ENCODE data around the gene HDAC8.
"Not testable (repeated sequence)": the region's sequence is repeated elsewhere in the genome, so short reads cannot be mapped to it uniquely, and the experiment has no call there.

HDAC8 gene

DNA sequence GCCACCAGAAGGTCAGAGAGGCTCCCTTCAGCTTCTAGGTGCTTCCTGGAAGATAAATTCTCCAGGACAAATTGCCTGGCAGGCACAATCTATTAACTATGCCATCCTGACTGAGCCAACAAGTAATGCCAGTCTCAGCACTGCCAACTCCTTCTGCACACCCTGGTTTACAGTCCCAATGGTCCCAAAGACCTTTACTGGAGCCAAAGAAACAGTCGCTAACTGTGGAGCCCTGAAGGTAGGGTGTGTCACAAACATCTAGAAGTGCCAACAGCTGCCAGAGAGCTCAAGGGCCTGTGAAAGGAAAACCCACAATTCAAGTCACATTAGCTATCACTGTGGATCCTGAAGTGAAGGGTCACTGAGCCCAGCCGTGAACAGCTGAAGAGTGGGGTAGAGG lies 232.0 kb downstream of the HDAC8 start:
- H3K9me3 ChIP-seq (ENCODE audit: control insufficient read depth, low read length), result no peaks in the 10 kb centered on the region
- no peak overlapping the region for H3K4me3 ChIP-seq (ENCODE audit: insufficient read depth, low read depth, low read length)
- H3K4me1 ChIP-seq (ENCODE audit: control insufficient read depth, insufficient read depth, low read length), result no peaks in the 10 kb centered on the region
- 85 to 95% methylated on average over 2 of the region's 2 CpGs for WGBS, 2 experiments
- no peaks in the 10 kb centered on the region for H3K27me3 ChIP-seq (ENCODE audit: control insufficient read depth, insufficient read depth, low read length, poor library complexity, severe bottlenecking)
- no peak overlapping the region for H3K27ac ChIP-seq (ENCODE audit: insufficient read depth, low read depth, low read length, poor library complexity, severe bottlenecking)
- no peaks in the 10 kb centered on the region for H3K36me3 ChIP-seq (ENCODE audit: control insufficient read depth, insufficient read depth, low read length)

DNA sequence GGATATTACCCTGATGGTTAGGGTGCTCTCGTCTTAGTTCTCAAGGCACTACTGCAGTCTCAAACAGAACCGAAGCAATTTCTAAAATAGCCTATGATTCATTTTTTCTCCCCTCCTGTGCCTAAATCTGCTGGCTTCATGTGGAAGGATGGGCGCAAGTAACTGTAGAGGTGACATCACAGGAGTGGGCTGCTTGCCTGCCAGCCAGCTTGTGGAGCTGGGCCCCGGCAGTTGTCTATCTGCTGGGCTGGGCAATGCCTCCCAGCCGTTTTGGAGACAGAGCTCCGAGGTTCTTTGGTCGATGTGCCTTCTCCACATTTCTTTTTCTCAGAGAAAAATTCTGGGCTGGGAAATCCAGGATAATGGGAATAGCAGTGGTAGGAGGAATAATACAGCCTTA lies 232.6 kb downstream of the HDAC8 start:
- H3K9me3 ChIP-seq (ENCODE audit: control insufficient read depth, low read length), result no peaks in the 10 kb centered on the region
- no peaks in the 10 kb centered on the region for H3K36me3 ChIP-seq (ENCODE audit: control insufficient read depth, insufficient read depth, low read length)
- H3K4me1 ChIP-seq (ENCODE audit: control insufficient read depth, insufficient read depth, low read length), result no peaks in the 10 kb centered on the region
- no peaks in the 10 kb centered on the region for H3K27me3 ChIP-seq (ENCODE audit: control insufficient read depth, insufficient read depth, low read length, poor library complexity, severe bottlenecking)
- H3K27ac ChIP-seq (ENCODE audit: insufficient read depth, low read depth, low read length, poor library complexity, severe bottlenecking), result no peak overlapping the region
- WGBS, 2 experiments, result 94 to 95% methylated on average over 6 to 7 of the region's 7 CpGs
- no peak overlapping the region for H3K4me3 ChIP-seq (ENCODE audit: insufficient read depth, low read depth, low read length)

DNA sequence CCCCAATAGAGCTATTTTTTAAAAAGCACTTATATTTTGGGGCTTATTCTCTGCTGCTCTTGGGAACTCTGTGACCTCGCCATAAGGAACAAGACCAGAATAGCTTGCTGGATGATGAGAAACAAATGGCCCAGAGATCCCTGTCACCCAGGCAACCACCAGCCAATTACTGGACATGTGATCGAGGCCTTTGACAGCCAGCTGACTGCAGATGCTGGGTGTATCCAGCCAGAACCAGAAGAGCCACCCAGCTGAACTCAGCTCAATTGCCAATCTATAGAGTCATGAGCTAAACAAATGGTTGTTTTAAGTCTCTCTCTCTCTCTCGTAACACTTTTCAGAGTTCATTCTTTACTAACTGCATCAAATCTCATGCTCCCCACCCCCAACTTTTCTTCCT lies 242.5 kb downstream of the HDAC8 start:
- 84 to 88% methylated on average over 3 of the region's 3 CpGs for WGBS, 2 experiments
- Histone ChIP-seq H3K27me3 (ENCODE audit: control insufficient read depth, insufficient read depth, low read length, poor library complexity, severe bottlenecking) (no peaks in the 10 kb centered on the region), H3K27ac (ENCODE audit: insufficient read depth, low read depth, low read length, poor library complexity, severe bottlenecking) (no peak overlapping the region), H3K36me3 (ENCODE audit: control insufficient read depth, insufficient read depth, low read length) (no peaks in the 10 kb centered on the region), H3K4me1 (ENCODE audit: control insufficient read depth, insufficient read depth, low read length) (no peaks in the 10 kb centered on the region), H3K4me3 (ENCODE audit: insufficient read depth, low read depth, low read length) (no peak overlapping the region), H3K9me3 (ENCODE audit: control insufficient read depth, low read length) (no peaks in the 10 kb centered on the region)

DNA sequence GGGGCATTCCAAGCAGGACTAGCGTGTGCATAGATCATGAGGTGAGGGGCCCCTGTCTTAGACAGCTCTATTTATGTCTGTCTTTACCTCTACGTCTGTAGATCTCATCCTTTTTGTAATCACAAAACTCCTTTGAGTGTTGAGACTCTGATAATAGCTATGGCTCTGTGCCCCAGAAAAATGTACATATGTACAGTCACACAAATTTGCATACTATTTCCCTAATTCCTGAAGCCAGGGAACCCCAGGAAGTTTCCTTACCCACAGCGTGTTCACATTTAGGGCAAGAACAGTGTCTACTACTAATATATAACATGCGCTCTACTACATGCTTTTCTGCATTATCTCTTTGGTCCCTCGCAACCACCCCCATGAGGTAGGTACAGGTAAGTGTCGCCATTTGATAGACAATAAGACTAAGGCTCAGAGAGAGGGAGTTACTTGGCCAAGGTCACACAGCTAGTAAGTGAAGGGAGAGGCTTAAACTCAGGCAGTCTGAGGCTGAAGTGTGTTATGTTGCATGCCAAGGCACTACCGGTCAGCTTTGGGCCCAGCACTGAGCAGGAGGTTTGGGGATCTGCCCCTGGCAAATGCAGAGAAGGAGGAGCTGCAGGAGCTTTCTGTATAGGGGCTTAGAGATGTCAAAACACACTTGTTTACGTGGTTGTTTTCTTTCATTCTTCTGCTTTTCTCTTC lies 245.9 kb downstream of the HDAC8 start:
- Histone ChIP-seq H3K27ac (ENCODE audit: insufficient read depth, low read depth, low read length, poor library complexity, severe bottlenecking) (no peak overlapping the region), H3K4me3 (ENCODE audit: insufficient read depth, low read depth, low read length) (no peak overlapping the region), H3K4me1 (ENCODE audit: control insufficient read depth, insufficient read depth, low read length) (no peaks in the 10 kb centered on the region), H3K9me3 (ENCODE audit: control insufficient read depth, low read length) (no peaks in the 10 kb centered on the region), H3K27me3 (ENCODE audit: control insufficient read depth, insufficient read depth, low read length, poor library complexity, severe bottlenecking) (no peaks in the 10 kb centered on the region), H3K36me3 (ENCODE audit: control insufficient read depth, insufficient read depth, low read length) (no peaks in the 10 kb centered on the region)
- 86 to 89% methylated on average over 7 to 8 of the region's 8 CpGs for WGBS, 2 experiments

- WGBS, 2 experiments, result 92 to 97% methylated on average over 6 to 8 of the region's 8 CpGs
- not testable (repeated sequence) for H3K4me3 ChIP-seq (ENCODE audit: insufficient read depth, low read depth, low read length); H3K27me3 ChIP-seq (ENCODE audit: control insufficient read depth, insufficient read depth, low read length, poor library complexity, severe bottlenecking); H3K36me3 ChIP-seq (ENCODE audit: control insufficient read depth, insufficient read depth, low read length); H3K4me1 ChIP-seq (ENCODE audit: control insufficient read depth, insufficient read depth, low read length); H3K9me3 ChIP-seq (ENCODE audit: control insufficient read depth, low read length); H3K27ac ChIP-seq (ENCODE audit: insufficient read depth, low read depth, low read length, poor library complexity, severe bottlenecking)
Measured at GRCh38 chrX:72319651-72320050, 253.0 kb downstream of the HDAC8 start.

- WGBS, 2 experiments, result 92 to 96% methylated on average over 3 to 4 of the region's 4 CpGs
- H3K4me3 ChIP-seq (ENCODE audit: insufficient read depth, low read depth, low read length), result no peak overlapping the region
- H3K27ac ChIP-seq (ENCODE audit: insufficient read depth, low read depth, low read length, poor library complexity, severe bottlenecking), result no peak overlapping the region
- H3K36me3 ChIP-seq (ENCODE audit: control insufficient read depth, insufficient read depth, low read length), result no peaks in the 10 kb centered on the region
- no peaks in the 10 kb centered on the region for H3K27me3 ChIP-seq (ENCODE audit: control insufficient read depth, insufficient read depth, low read length, poor library complexity, severe bottlenecking)
- H3K9me3 ChIP-seq (ENCODE audit: control insufficient read depth, low read length), result no peaks in the 10 kb centered on the region
- H3K4me1 ChIP-seq (ENCODE audit: control insufficient read depth, insufficient read depth, low read length), result no peaks in the 10 kb centered on the region
Measured at GRCh38 chrX:72317139-72317538, 255.5 kb downstream of the HDAC8 start.

DNA sequence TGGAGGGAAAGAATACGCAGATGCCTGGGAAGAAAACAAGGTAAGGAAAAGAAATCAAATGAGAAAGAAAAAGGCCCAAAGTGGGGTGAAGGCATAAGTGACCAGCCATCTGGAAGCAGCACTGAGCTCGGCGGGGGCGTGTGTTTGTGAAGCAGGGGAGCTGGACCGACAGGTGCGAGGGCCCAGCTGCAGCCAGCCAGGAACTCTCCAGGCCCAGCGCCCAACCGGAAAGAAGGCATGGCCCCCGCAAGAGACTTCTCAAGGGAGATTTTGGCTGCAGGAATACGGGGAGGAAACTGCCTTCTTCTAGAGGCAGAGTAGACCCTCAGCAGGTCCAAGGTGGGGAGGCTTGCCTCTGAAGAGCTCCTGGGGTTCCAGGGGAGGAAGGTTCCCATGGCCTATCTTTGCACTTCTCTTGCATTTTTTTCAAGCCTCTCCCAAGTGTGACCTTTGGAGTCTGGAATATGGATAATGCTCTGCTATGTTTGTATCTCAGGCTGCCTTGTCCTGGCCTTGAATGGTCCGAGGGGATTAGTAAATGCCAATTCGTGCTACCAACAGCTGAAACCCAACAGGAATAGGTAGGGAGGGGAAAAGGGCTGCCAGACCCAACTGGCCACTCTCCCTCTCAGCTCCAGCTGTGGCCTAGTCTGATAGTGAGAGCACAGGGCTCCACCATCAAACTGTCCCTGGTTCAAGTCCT lies 256.1 kb downstream of the HDAC8 start:
- H3K4me3 ChIP-seq (ENCODE audit: insufficient read depth, low read depth, low read length), result no peak overlapping the region
- no peaks in the 10 kb centered on the region for H3K9me3 ChIP-seq (ENCODE audit: control insufficient read depth, low read length)
- no peaks in the 10 kb centered on the region for H3K4me1 ChIP-seq (ENCODE audit: control insufficient read depth, insufficient read depth, low read length)
- H3K27me3 ChIP-seq (ENCODE audit: control insufficient read depth, insufficient read depth, low read length, poor library complexity, severe bottlenecking), result no peaks in the 10 kb centered on the region
- H3K36me3 ChIP-seq (ENCODE audit: control insufficient read depth, insufficient read depth, low read length), result no peaks in the 10 kb centered on the region
- 47% methylated on average over 12 of the region's 12 CpGs for WGBS, 2 experiments
- no peak overlapping the region for H3K27ac ChIP-seq (ENCODE audit: insufficient read depth, low read depth, low read length, poor library complexity, severe bottlenecking)

DNA sequence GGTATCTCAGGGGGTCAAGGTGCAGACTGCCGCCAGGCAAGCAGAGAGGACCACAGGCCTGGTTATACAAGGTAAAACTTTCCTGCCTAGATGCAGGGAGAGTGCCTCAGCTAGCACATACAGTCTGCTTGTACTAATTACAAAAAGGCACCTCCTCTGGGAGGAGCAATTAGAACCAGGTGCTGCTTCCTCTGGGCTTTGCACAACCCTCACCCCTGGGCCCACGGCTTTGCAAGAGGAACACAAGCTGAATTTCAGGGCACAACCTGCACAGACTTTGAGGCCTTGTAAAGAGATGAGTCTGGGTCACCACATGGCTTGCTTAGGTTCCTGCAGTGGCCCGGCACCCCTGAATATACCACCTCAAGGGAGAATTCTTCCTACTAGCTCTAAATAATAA lies 257.8 kb downstream of the HDAC8 start:
- Histone ChIP-seq H3K27me3 (ENCODE audit: control insufficient read depth, insufficient read depth, low read length, poor library complexity, severe bottlenecking) (peaks cover 5% of the 10 kb centered on the region), H3K4me1 (ENCODE audit: control insufficient read depth, insufficient read depth, low read length) (no peaks in the 10 kb centered on the region), H3K27ac (ENCODE audit: insufficient read depth, low read depth, low read length, poor library complexity, severe bottlenecking) (no peak overlapping the region), H3K36me3 (ENCODE audit: control insufficient read depth, insufficient read depth, low read length) (no peaks in the 10 kb centered on the region), H3K4me3 (ENCODE audit: insufficient read depth, low read depth, low read length) (no peak overlapping the region), H3K9me3 (ENCODE audit: control insufficient read depth, low read length) (no peaks in the 10 kb centered on the region)
- WGBS, 2 experiments, result 91 to 98% methylated on average over 3 of the region's 3 CpGs

GRCh38 chrX:72313707-72314641 lies 258.7 kb downstream of the HDAC8 start:
- no peaks in the 10 kb centered on the region for H3K36me3 ChIP-seq (ENCODE audit: control insufficient read depth, insufficient read depth, low read length)
- H3K4me1 ChIP-seq (ENCODE audit: control insufficient read depth, insufficient read depth, low read length), result no peaks in the 10 kb centered on the region
- H3K9me3 ChIP-seq (ENCODE audit: control insufficient read depth, low read length), result no peaks in the 10 kb centered on the region
- no peak overlapping the region for H3K27ac ChIP-seq (ENCODE audit: insufficient read depth, low read depth, low read length, poor library complexity, severe bottlenecking)
- H3K27me3 ChIP-seq (ENCODE audit: control insufficient read depth, insufficient read depth, low read length, poor library complexity, severe bottlenecking), result peaks cover 14% of the 10 kb centered on the region
- 82 to 86% methylated on average over 8 of the region's 8 CpGs for WGBS, 2 experiments
- H3K4me3 ChIP-seq (ENCODE audit: insufficient read depth, low read depth, low read length), result no peak overlapping the region
